Mesendoderm (in vitro differentiated cells): ENCODE results near the gene ARHGAP26.

ENCODE experiments used
- DNase-seq: peaks from one replicate; pipeline ENCODE4 v3.0.0; 2013
- H2AK5ac ChIP-seq: 2 replicates; pipeline ENCODE4 v1.6.1; 2013; ENCODE audit warnings: low read length, inconsistent platforms
- H2BK120ac ChIP-seq: 2 replicates; pipeline ENCODE4 v1.6.1; 2013; ENCODE audit warnings: low read depth, mild to moderate bottlenecking, low read length, moderate library complexity, mixed read lengths
- H2BK15ac ChIP-seq: replicated peaks from 2 replicates; pipeline ENCODE4 v1.6.1; 2013; ENCODE audit warnings: low read depth, mild to moderate bottlenecking, moderate library complexity
- H2BK5ac ChIP-seq: 2 replicates; pipeline ENCODE4 v1.6.1; 2013; ENCODE audit warnings: low read length, inconsistent platforms
- H3K18ac ChIP-seq: 2 replicates; pipeline ENCODE4 v1.6.1; 2013; ENCODE audit warnings: mild to moderate bottlenecking, low read length, mixed read lengths
- H3K23ac ChIP-seq: one replicate; pipeline ENCODE4 v1.6.1; 2013; ENCODE audit warnings: low read length
- H3K27ac ChIP-seq: 2 replicates; pipeline ENCODE4 v1.5.1; 2013; ENCODE audit warnings: low read depth, mild to moderate bottlenecking, inconsistent platforms, low read length, moderate library complexity
- H3K27me3 ChIP-seq: 2 replicates; pipeline ENCODE4 v1.6.1; 2013; ENCODE audit warnings: low read length, control low read depth, mild to moderate bottlenecking, inconsistent platforms; ENCODE audit not compliant: insufficient read depth, poor library complexity
- H3K36me3 ChIP-seq: 2 replicates; pipeline ENCODE4 v1.6.1; 2013; ENCODE audit warnings: low read length, inconsistent platforms; ENCODE audit not compliant: control insufficient read depth, insufficient read depth
- H3K4ac ChIP-seq: one replicate; pipeline ENCODE4 v1.6.1; 2013; ENCODE audit warnings: low read depth, mild to moderate bottlenecking, low read length, moderate library complexity
- H3K4me1 ChIP-seq: 2 replicates; pipeline ENCODE4 v1.6.1; 2013; ENCODE audit warnings: low read depth, low read length, inconsistent platforms; ENCODE audit not compliant: control insufficient read depth
- H3K4me2 ChIP-seq: 2 replicates; pipeline ENCODE4 v1.6.1; 2013; ENCODE audit warnings: low read length
- H3K4me3 ChIP-seq: 2 replicates; pipeline ENCODE4 v1.5.1; 2013; ENCODE audit warnings: mild to moderate bottlenecking, low read length
- H3K56ac ChIP-seq: one replicate; pipeline ENCODE4 v1.6.1; 2013; ENCODE audit warnings: low read length
- H3K79me1 ChIP-seq: 2 replicates; pipeline ENCODE4 v1.6.1; 2013; ENCODE audit warnings: low read length, inconsistent platforms
- H3K79me2 ChIP-seq: 2 replicates; pipeline ENCODE4 v1.6.1; 2013; ENCODE audit warnings: mild to moderate bottlenecking, low read length; ENCODE audit not compliant: control insufficient read depth, insufficient read depth
- H3K9ac ChIP-seq: 2 replicates; pipeline ENCODE4 v1.6.1; 2013; ENCODE audit warnings: low read length, inconsistent platforms
- H4K5ac ChIP-seq: one replicate; pipeline ENCODE4 v1.6.1; 2013; ENCODE audit warnings: low read length
- H4K8ac ChIP-seq: one replicate; pipeline ENCODE4 v1.6.1; 2013; ENCODE audit warnings: low read depth, mild to moderate bottlenecking, control low read depth, low read length, moderate library complexity
- WGBS: extraction: QIAGEN DNeasy Blood & Tissue Kit; methylation state at CpG from one replicate; pipeline ENCODE4 v1.1.7; 2013; ENCODE audit warnings: low lambda C conversion rate, missing lambda C conversion rate; ENCODE audit not compliant: insufficient coverage; ENCODE audit errors: extremely low coverage; 5-methylcytosine and 5-hydroxymethylcytosine counted together

ARHGAP26 gene

GRCh38 chr5:142757564-142757963, 12.6 kb upstream of the ARHGAP26 start:
- Histone ChIP-seq H3K4ac (no peak overlapping the region), H3K27ac (no peak overlapping the region), H3K4me2 (no peak overlapping the region), H3K18ac (no peak overlapping the region), H2BK5ac (no peak overlapping the region), H2BK15ac (no peak overlapping the region), H3K79me2 (no peaks in the 10 kb centered on the region), H3K56ac (no peak overlapping the region), H2BK120ac (no peak overlapping the region), H3K36me3 (no peaks in the 10 kb centered on the region), H4K5ac (no peak overlapping the region), H3K4me1 (no peaks in the 10 kb centered on the region), H3K4me3 (no peak overlapping the region), H3K79me1 (no peaks in the 10 kb centered on the region), H3K9ac (no peak overlapping the region), H4K8ac (no peak overlapping the region), H3K23ac (no peak overlapping the region), H3K27me3 (no peaks in the 10 kb centered on the region), H2AK5ac (no peak overlapping the region)
- WGBS, result no CpG with 5 or more reads among the region's 4 CpGs
- no peak for DNase-seq

GRCh38 chr5:142758062-142758795, 11.9 kb upstream of the ARHGAP26 start:
- H3K27ac ChIP-seq, result no peak overlapping the region
- H2BK5ac ChIP-seq, result no peak overlapping the region
- H3K4me2 ChIP-seq, result no peak overlapping the region
- H3K79me2 ChIP-seq, result no peaks in the 10 kb centered on the region
- no peak overlapping the region for H3K4ac ChIP-seq
- no peak overlapping the region for H4K5ac ChIP-seq
- H2AK5ac ChIP-seq, result no peak overlapping the region
- WGBS, result no CpG with 5 or more reads among the region's 7 CpGs
- no peaks in the 10 kb centered on the region for H3K79me1 ChIP-seq
- H2BK120ac ChIP-seq, result no peak overlapping the region
- no peaks in the 10 kb centered on the region for H3K36me3 ChIP-seq
- no peak overlapping the region for H3K4me3 ChIP-seq
- H3K27me3 ChIP-seq, result no peaks in the 10 kb centered on the region
- no peak overlapping the region for H4K8ac ChIP-seq
- no peak overlapping the region for H2BK15ac ChIP-seq
- no peaks in the 10 kb centered on the region for H3K4me1 ChIP-seq
- no peak overlapping the region for H3K23ac ChIP-seq
- H3K9ac ChIP-seq, result no peak overlapping the region
- no peak for DNase-seq
- no peak overlapping the region for H3K18ac ChIP-seq
- H3K56ac ChIP-seq, result no peak overlapping the region

GRCh38 chr5:142758796-142759145, 11.4 kb upstream of the ARHGAP26 start:
- no peak overlapping the region for H3K27ac ChIP-seq
- no peaks in the 10 kb centered on the region for H3K79me1 ChIP-seq
- H3K4me1 ChIP-seq, result no peaks in the 10 kb centered on the region
- H3K4me2 ChIP-seq, result no peak overlapping the region
- H3K23ac ChIP-seq, result no peak overlapping the region
- no peaks in the 10 kb centered on the region for H3K27me3 ChIP-seq
- no peaks in the 10 kb centered on the region for H3K79me2 ChIP-seq
- no CpG with 5 or more reads among the region's 1 CpG for WGBS
- no peak overlapping the region for H2AK5ac ChIP-seq
- no peaks in the 10 kb centered on the region for H3K36me3 ChIP-seq
- no peak overlapping the region for H3K4ac ChIP-seq
- no peak overlapping the region for H2BK120ac ChIP-seq
- no peak overlapping the region for H3K56ac ChIP-seq
- no peak overlapping the region for H2BK5ac ChIP-seq
- H4K8ac ChIP-seq, result no peak overlapping the region
- H3K18ac ChIP-seq, result no peak overlapping the region
- H3K9ac ChIP-seq, result no peak overlapping the region
- no peak overlapping the region for H4K5ac ChIP-seq
- H3K4me3 ChIP-seq, result no peak overlapping the region
- H2BK15ac ChIP-seq, result no peak overlapping the region
- DNase-seq, result no peak

GRCh38 chr5:142763701-142764100, 6.5 kb upstream of the ARHGAP26 start:
- Histone ChIP-seq H2BK120ac (no peak overlapping the region), H3K23ac (no peak overlapping the region), H4K5ac (no peak overlapping the region), H3K79me2 (no peaks in the 10 kb centered on the region), H2AK5ac (no peak overlapping the region), H3K27me3 (no peaks in the 10 kb centered on the region), H3K18ac (no peak overlapping the region), H3K4ac (no peak overlapping the region), H3K27ac (no peak overlapping the region), H3K56ac (no peak overlapping the region), H3K9ac (no peak overlapping the region), H3K4me1 (no peaks in the 10 kb centered on the region), H2BK5ac (no peak overlapping the region), H3K4me2 (no peak overlapping the region), H3K4me3 (no peak overlapping the region), H3K79me1 (no peaks in the 10 kb centered on the region), H4K8ac (no peak overlapping the region), H3K36me3 (no peaks in the 10 kb centered on the region), H2BK15ac (no peak overlapping the region)
- DNase-seq, result no peak
- no CpG with 5 or more reads among the region's 1 CpG for WGBS

GRCh38 chr5:142767178-142767577, 3.0 kb upstream of the ARHGAP26 start:
- Histone ChIP-seq H3K4ac (no peak overlapping the region), H4K8ac (no peak overlapping the region), H3K56ac (no peak overlapping the region), H2AK5ac (no peak overlapping the region), H3K4me3 (no peak overlapping the region), H3K79me1 (no peaks in the 10 kb centered on the region), H3K79me2 (no peaks in the 10 kb centered on the region), H3K23ac (no peak overlapping the region), H3K4me1 (peaks cover 5% of the 10 kb centered on the region), H3K9ac (no peak overlapping the region), H4K5ac (no peak overlapping the region), H3K4me2 (no peak overlapping the region), H2BK120ac (no peak overlapping the region), H2BK5ac (no peak overlapping the region), H3K27ac (no peak overlapping the region), H2BK15ac (no peak overlapping the region), H3K18ac (no peak overlapping the region), H3K27me3 (no peaks in the 10 kb centered on the region), H3K36me3 (no peaks in the 10 kb centered on the region)
- WGBS, result no CpG with 5 or more reads among the region's 3 CpGs
- DNase-seq, result no peak

- Histone ChIP-seq H3K23ac (no peak overlapping the region), H4K8ac (no peak overlapping the region), H2BK15ac (no peak overlapping the region), H3K79me2 (no peaks in the 10 kb centered on the region), H4K5ac (no peak overlapping the region), H3K27me3 (no peaks in the 10 kb centered on the region), H3K18ac (no peak overlapping the region), H3K36me3 (no peaks in the 10 kb centered on the region), H3K4me3 (no peak overlapping the region), H3K4me1 (peaks cover 5% of the 10 kb centered on the region), H3K4ac (no peak overlapping the region), H3K4me2 (no peak overlapping the region), H2BK5ac (no peak overlapping the region), H2AK5ac (no peak overlapping the region), H3K56ac (no peak overlapping the region), H3K9ac (no peak overlapping the region), H2BK120ac (no peak overlapping the region), H3K27ac (no peak overlapping the region), H3K79me1 (no peaks in the 10 kb centered on the region)
- WGBS, result no CpG with 5 or more reads among the region's 1 CpG
- DNase-seq, result peak; percentile 49
Measured at GRCh38 chr5:142767911-142768310, 2.3 kb upstream of the ARHGAP26 start.
